Tibial nerve (tissue), 4 donors: Measurements from ENCODE around the gene ATP6V1D.

Experiments used
- CTCF ChIP-seq, 5 experiments: fragments of 200-600 bp in 3 of 5; fragments of 450-650 bp in 2 of 5; sonication (generic) in 3 of 5; IDR thresholded peaks; one replicate each; pipeline ENCODE4 v1.5.1; 2016 to 2019; ENCODE audit warnings: antibody characterized with exemption in 5 of 5, mild to moderate bottlenecking in 3 of 5, moderate library complexity in 2 of 5
- EP300 ChIP-seq, 2 donors: sonication (generic); formaldehyde crosslinking; IDR thresholded peaks; one replicate each; pipeline ENCODE4 v1.6.1; 2017; ENCODE audit warnings: antibody characterized with exemption in 2 of 2, mild to moderate bottlenecking in 1 of 2
- POLR2A ChIP-seq, 2 donors: fragments of 450-650 bp; IDR thresholded peaks; one replicate each; pipeline ENCODE4 v1.6.1; 2017; ENCODE audit warnings: antibody characterized with exemption in 2 of 2, mild to moderate bottlenecking in 2 of 2, moderate library complexity in 2 of 2

- TF ChIP-seq CTCF (IDR thresholded peaks at IDR 0.05) (no peak), POLR2A (IDR thresholded peaks at IDR 0.05) (no peak), EP300 (IDR thresholded peaks at IDR 0.05) (no peak)
Observed at GRCh38 chr14:67395876-67396189, 36.2 kb upstream of the ATP6V1D start.
